CD4-positive, alpha-beta T cell (primary cell): Measurements from ENCODE around the gene LEP. TPM values are rescaled to one million over a fixed set of nuclear protein-coding genes. Genes with fewer than 3 reads are reported as not detected.
"Not testable (repeated sequence)": the region's sequence is repeated elsewhere in the genome, so short reads cannot be mapped to it uniquely, and the experiment has no call there.

Experiments used
- ATAC-seq: fragments of 200-7000 bp; cut with Tn5 transposase; one replicate; pipeline ENCODE4 v1.10.0; 2022; ENCODE audit warnings: mild to moderate bottlenecking; ENCODE audit not compliant: poor library complexity
- CTCF ChIA-PET: fragments of 350-600 bp; sonication (Branson Sonifier 250); formaldehyde crosslinking; loops from one replicate; lab custom pipeline; 2021; ENCODE audit warnings: antibody characterized with exemption, inconsistent platforms; lab: Charles Lee
- POLR2A ChIA-PET: fragments of 350-600 bp; sonication (Branson Sonifier 250); formaldehyde crosslinking; loops from one replicate; lab custom pipeline; 2021; ENCODE audit warnings: antibody characterized with exemption, inconsistent platforms; lab: Charles Lee
- DNase-seq, 14 experiments: peaks; one replicate each; pipeline ENCODE4 v3.0.0-alpha.2; 2013 to 2020; ENCODE audit warnings: mixed read lengths in 2 of 14
- H3K27ac ChIP-seq, 2 donors: one replicate each; pipeline versions ENCODE4 v1.5.1 to v1.7.0; 2013; ENCODE audit warnings: low read length in 2 of 2, low read depth in 1 of 2, mild to moderate bottlenecking in 1 of 2
- H3K27me3 ChIP-seq, 2 experiments: 1 replicate in 1 of 2; 2 replicates in 1 of 2; pipeline versions ENCODE4 v1.6.1 to v1.7.0; 2013; ENCODE audit warnings: low read length in 2 of 2, control low read depth in 1 of 2, mild to moderate bottlenecking in 1 of 2, moderate library complexity in 1 of 2; ENCODE audit not compliant: insufficient read depth in 2 of 2, control insufficient read depth in 1 of 2
- H3K36me3 ChIP-seq: one replicate; pipeline ENCODE4 v1.6.1; 2013; ENCODE audit warnings: low read length, control low read depth; ENCODE audit not compliant: insufficient read depth
- H3K4me1 ChIP-seq: one replicate; pipeline ENCODE4 v1.6.1; 2013; ENCODE audit warnings: low read length, control low read depth; ENCODE audit not compliant: insufficient read depth
- H3K4me3 ChIP-seq: one replicate; pipeline ENCODE4 v1.5.1; 2013; ENCODE audit warnings: mild to moderate bottlenecking, low read length, moderate library complexity
- H3K9me3 ChIP-seq, 2 experiments: 1 replicate in 1 of 2; 2 replicates in 1 of 2; pipeline versions ENCODE4 v1.6.1 to v1.7.0; 2013; ENCODE audit warnings: low read length in 2 of 2, mild to moderate bottlenecking in 2 of 2, control low read depth in 1 of 2, moderate library complexity in 1 of 2; ENCODE audit not compliant: control insufficient read depth in 1 of 2, insufficient read depth in 1 of 2
- H3K27ac Mint-ChIP-seq: one replicate; pipeline ENCODE4 v1.8.0; 2020; ENCODE audit warnings: mixed read lengths
- H3K27me3 Mint-ChIP-seq: one replicate; pipeline ENCODE4 v1.8.0; 2021; ENCODE audit warnings: mixed read lengths
- H3K36me3 Mint-ChIP-seq: one replicate; pipeline ENCODE4 v1.8.0; 2021; ENCODE audit warnings: low read depth, mixed read lengths
- H3K4me1 Mint-ChIP-seq: one replicate; pipeline ENCODE4 v1.8.0; 2021; ENCODE audit warnings: low read depth, mixed read lengths
- H3K4me3 Mint-ChIP-seq: one replicate; pipeline ENCODE4 v1.8.0; 2020; ENCODE audit warnings: mild to moderate bottlenecking, mixed read lengths
- H3K9me3 Mint-ChIP-seq: one replicate; pipeline ENCODE4 v1.8.0; 2020; ENCODE audit warnings: mixed read lengths
- CTCF ChIP-seq: fragments of 200-600 bp; IDR thresholded peaks from one replicate; pipeline ENCODE4 v1.8.0; 2022; ENCODE audit warnings: antibody characterized with exemption, mild to moderate bottlenecking
- intact Hi-C, 2 experiments: fragments of 100-400 bp; cut with DNase I in 1 of 2; cut with micrococcal nuclease in 1 of 2; formaldehyde crosslinking; loops; one replicate each; pipeline versions ENCODE4 v1.15.1 to v1.9.0; 2023 to 2025; cut with DNase I, micrococcal nuclease
- total RNA-seq, 174 experiments: library from RNA in 2 of 174; stranded (reverse) in 2 of 174; gene quantifications; one replicate each; pipeline ENCODE4 v1.2.3 and lab custom pipeline; 2021 to 2026

LEP gene
- total RNA-seq, 2 experiments from 2014 or later = not detected

- Mint-ChIP-seq H3K4me3 (no peak overlapping the region), H3K4me1 (no peaks in the 10 kb centered on the region), H3K9me3 (peaks cover 14% of the 10 kb centered on the region), H3K27ac (no peak overlapping the region), H3K27me3 (no peaks in the 10 kb centered on the region), H3K36me3 (peaks cover 35% of the 10 kb centered on the region)
- Histone ChIP-seq H3K36me3 (no peaks in the 10 kb centered on the region), H3K9me3 (peaks cover 0 to 20% of the 10 kb centered on the region in 2 experiments), H3K4me3 (no peak overlapping the region), H3K27me3 (no peaks in the 10 kb centered on the region), H3K4me1 (no peaks in the 10 kb centered on the region), H3K27ac (no peak overlapping the region)
- ChIA-PET POLR2A (no interaction called here), CTCF (no interaction called here)
- TF ChIP-seq CTCF = no peak
- DNase-seq = no peak
- intact Hi-C loops = no loop called here
- no peak for ATAC-seq
Observed at GRCh38 chr7:128278366-128278765, 37.3 kb downstream of the LEP start.

- intact Hi-C loops = no loop called here
- POLR2A ChIA-PET = no interaction called here
- ATAC-seq = no peak
- no peak overlapping the region for H3K4me3 ChIP-seq
- H3K4me1 Mint-ChIP-seq = no peaks in the 10 kb centered on the region
- H3K27me3 Mint-ChIP-seq = no peaks in the 10 kb centered on the region
- peaks cover 0 to 20% of the 10 kb centered on the region in 2 experiments for H3K9me3 ChIP-seq
- peaks cover 40% of the 10 kb centered on the region for H3K36me3 Mint-ChIP-seq
- no peak overlapping the region for H3K27ac ChIP-seq
- no peaks in the 10 kb centered on the region for H3K4me1 ChIP-seq
- TF ChIP-seq CTCF = no peak
- H3K4me3 Mint-ChIP-seq = no peak overlapping the region
- CTCF ChIA-PET = no interaction called here
- peaks cover 14% of the 10 kb centered on the region for H3K9me3 Mint-ChIP-seq
- no peaks in the 10 kb centered on the region for H3K27me3 ChIP-seq
- H3K36me3 ChIP-seq = no peaks in the 10 kb centered on the region
- DNase-seq = no peak
- no peak overlapping the region for H3K27ac Mint-ChIP-seq
Observed at GRCh38 chr7:128279124-128279713, 38.1 kb downstream of the LEP start.

- H3K4me3 Mint-ChIP-seq, H3K27me3 Mint-ChIP-seq, H3K4me1 Mint-ChIP-seq, CTCF ChIA-PET, intact Hi-C loops, H3K4me3 ChIP-seq, H3K4me1 ChIP-seq, H3K36me3 ChIP-seq, POLR2A ChIA-PET, H3K27me3 ChIP-seq, DNase-seq, H3K27ac Mint-ChIP-seq, ATAC-seq, H3K27ac ChIP-seq: not testable (repeated sequence)
- H3K9me3 Mint-ChIP-seq = peaks cover 14% of the 10 kb centered on the region
- peaks cover 0 to 20% of the 10 kb centered on the region in 2 experiments for H3K9me3 ChIP-seq
- peaks cover 40% of the 10 kb centered on the region for H3K36me3 Mint-ChIP-seq
Observed at GRCh38 chr7:128280451-128280850, 39.4 kb downstream of the LEP start.
